ENCODE results near the gene ARL4A. TPM values are rescaled to one million over a fixed set of nuclear protein-coding genes. Genes with fewer than 3 reads are reported as not detected.
"Not testable (repeated sequence)": the region's sequence is repeated elsewhere in the genome, so short reads cannot be mapped to it uniquely, and the experiment has no call there.

The ARL4A gene
- total and polyA plus RNA-seq, 10 of the 15 experiments (the other 5 are each of a cell fraction or from before 2014, with no cell fraction given): 0.35 to 4.6 (median 2.7) TPM

DNA sequence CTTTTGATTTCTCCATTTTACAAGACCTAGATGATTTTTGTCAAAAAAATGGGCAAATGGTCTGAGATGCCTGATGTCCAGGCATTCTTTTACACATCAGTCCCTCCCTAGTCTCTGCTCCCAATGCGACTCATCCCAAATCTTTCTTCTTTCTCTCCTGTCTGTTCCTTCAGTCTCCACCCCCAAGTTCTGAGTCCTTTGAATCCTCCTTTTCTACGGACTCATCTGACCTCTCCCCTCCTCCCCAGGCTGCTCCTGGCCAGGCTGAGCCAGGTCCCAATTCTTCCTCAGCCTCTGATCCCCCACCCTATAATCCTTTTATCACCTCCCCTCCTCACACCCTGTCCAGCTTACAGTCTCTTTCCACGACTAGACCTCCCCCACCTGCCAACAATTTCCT, 26.4 kb upstream of the ARL4A start:
- POLR2A ChIA-PET; BruUV-seq (replicated peaks); H3K4me3 ChIP-seq; FAIRE-seq; H2AFZ ChIP-seq (ENCODE audit: control insufficient read depth, low read depth, low read length); H4K20me1 ChIP-seq (ENCODE audit: control insufficient read depth, insufficient read depth); H3K9me3 ChIP-seq (replicated peaks; ENCODE audit: control insufficient read depth, insufficient read depth, low read length); SMC1A ChIA-PET (ENCODE audit: uncharacterized antibody, unreplicated experiment); intact Hi-C loops (cut with micrococcal nuclease; ENCODE audit: unreplicated experiment); H3K4me2 ChIP-seq (ENCODE audit: control insufficient read depth, insufficient read depth); H3K4me1 ChIP-seq (ENCODE audit: control insufficient read depth, insufficient read depth, low read length); H3K27me3 ChIP-seq (replicated peaks in 1 of 2; ENCODE audit: control insufficient read depth in 2 of 2, insufficient read depth in 2 of 2, low read length in 1 of 2); RAD21 ChIA-PET (ENCODE audit: unreplicated experiment); DNase-seq (ENCODE audit: low read depth, low spot score); ATAC-seq; H3K27ac ChIP-seq (ENCODE audit: control insufficient read depth, insufficient read depth); H3K79me2 ChIP-seq (ENCODE audit: control insufficient read depth, insufficient read depth, low read length); in situ Hi-C loops (cut with MboI); H3K36me3 ChIP-seq (ENCODE audit: control insufficient read depth in 2 of 2, insufficient read depth in 2 of 2, low read length in 1 of 2); H3K9ac ChIP-seq (ENCODE audit: control insufficient read depth, insufficient read depth, low read length): not testable (repeated sequence)
- WGBS (ENCODE audit: insufficient coverage, insufficient replicate concordance, low lambda C conversion rate, missing lambda C conversion rate): 26% methylated on average over 3 of the region's 3 CpGs
- CTCF ChIA-PET: interaction anchor here (0.8 kb wide), 1 partner anchor 22 kb away, joined by 4 read pairs; no protein-coding TSS in a partner anchor

DNA sequence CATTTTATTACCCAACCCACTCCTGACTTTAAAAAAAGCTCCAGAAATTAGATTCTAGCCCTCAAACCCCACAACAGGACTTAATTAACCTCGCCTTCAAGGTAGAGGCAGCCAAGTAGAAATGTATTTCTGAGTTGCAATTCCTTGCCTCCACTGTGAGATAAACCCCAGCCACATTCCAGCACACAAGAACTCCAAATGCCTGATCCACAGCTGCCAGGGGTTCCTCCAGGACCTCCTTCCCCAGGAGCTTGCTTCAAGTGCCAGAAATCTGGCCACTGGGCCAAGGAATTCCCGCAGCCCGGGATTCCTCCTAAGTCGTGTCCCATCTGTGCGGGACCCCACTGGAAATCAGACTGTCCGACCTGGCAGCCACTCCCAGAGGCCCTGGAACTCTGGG, 25.9 kb upstream of the ARL4A start:
- H3K36me3 ChIP-seq (ENCODE audit: control insufficient read depth in 2 of 2, insufficient read depth in 2 of 2, low read length in 1 of 2): no peaks in the 10 kb centered on the region
- no peak overlapping the region for H3K4me3 ChIP-seq
- CTCF ChIA-PET: interaction anchor here (0.8 kb wide), 1 partner anchor 23 kb away, joined by 4 read pairs; no protein-coding TSS in a partner anchor
- 32% methylated on average over 6 of the region's 6 CpGs for WGBS (ENCODE audit: insufficient coverage, insufficient replicate concordance, low lambda C conversion rate, missing lambda C conversion rate)
- no peaks in the 10 kb centered on the region for H3K4me1 ChIP-seq (ENCODE audit: control insufficient read depth, insufficient read depth, low read length)
- no peak overlapping the region for H3K4me2 ChIP-seq (ENCODE audit: control insufficient read depth, insufficient read depth)
- H3K27me3 ChIP-seq (replicated peaks in 1 of 2; ENCODE audit: control insufficient read depth in 2 of 2, insufficient read depth in 2 of 2, low read length in 1 of 2): no peaks in the 10 kb centered on the region
- no TSS peak for BruUV-seq (replicated peaks)
- no peaks in the 10 kb centered on the region for H3K79me2 ChIP-seq (ENCODE audit: control insufficient read depth, insufficient read depth, low read length)
- ATAC-seq (no peak), FAIRE-seq (no peak), DNase-seq (ENCODE audit: low read depth, low spot score) (no peak)
- POLR2A ChIA-PET: no interaction called here
- intact Hi-C loops (cut with micrococcal nuclease; ENCODE audit: unreplicated experiment) (no loop called here), in situ Hi-C loops (cut with MboI) (no loop called here)
- RAD21 ChIA-PET (ENCODE audit: unreplicated experiment): no interaction called here
- H3K27ac ChIP-seq (ENCODE audit: control insufficient read depth, insufficient read depth): no peak overlapping the region
- SMC1A ChIA-PET (ENCODE audit: uncharacterized antibody, unreplicated experiment): interaction anchor here (0.7 kb wide), 1 partner anchor 27 kb away, joined by 8 read pairs; no protein-coding TSS in a partner anchor
- no peaks in the 10 kb centered on the region for H3K9me3 ChIP-seq (replicated peaks; ENCODE audit: control insufficient read depth, insufficient read depth, low read length)
- H3K9ac ChIP-seq (ENCODE audit: control insufficient read depth, insufficient read depth, low read length): no peak overlapping the region
- H4K20me1 ChIP-seq (ENCODE audit: control insufficient read depth, insufficient read depth): no peaks in the 10 kb centered on the region
- no peak overlapping the region for H2AFZ ChIP-seq (ENCODE audit: control insufficient read depth, low read depth, low read length)
- TF ChIP-seq MTA2 (IDR thresholded peaks at IDR 0.05; ENCODE audit: low read depth) (no peak), TCF7 (IDR thresholded peaks at IDR 0.05; ENCODE audit: borderline replicate concordance) (no peak), ZNF24 (IDR thresholded peaks at IDR 0.05) (no peak), ATF7 (IDR thresholded peaks at IDR 0.05; ENCODE audit: low read depth) (no peak), ETV6 (conservative IDR thresholded peaks at IDR 0.05 in 1 of 2, IDR thresholded peaks at IDR 0.05 in 1 of 2; ENCODE audit: borderline replicate concordance in 1 of 2, low read depth in 1 of 2) (no peak), CHD4 (IDR thresholded peaks at IDR 0.05) (no peak), KAT2A (conservative IDR thresholded peaks at IDR 0.05; ENCODE audit: control insufficient read depth, low read depth, low read length) (no peak), BMI1 (IDR thresholded peaks at IDR 0.05; ENCODE audit: borderline replicate concordance) (no peak), IRF3 (IDR thresholded peaks at IDR 0.05) (no peak), SUPT20H (IDR thresholded peaks at IDR 0.05; ENCODE audit: borderline replicate concordance, control insufficient read depth, low read depth, low read length) (no peak), RCOR1 (conservative IDR thresholded peaks at IDR 0.05; ENCODE audit: low read depth, low read length) (no peak)
- TF ChIP-seq, protein P1, sequence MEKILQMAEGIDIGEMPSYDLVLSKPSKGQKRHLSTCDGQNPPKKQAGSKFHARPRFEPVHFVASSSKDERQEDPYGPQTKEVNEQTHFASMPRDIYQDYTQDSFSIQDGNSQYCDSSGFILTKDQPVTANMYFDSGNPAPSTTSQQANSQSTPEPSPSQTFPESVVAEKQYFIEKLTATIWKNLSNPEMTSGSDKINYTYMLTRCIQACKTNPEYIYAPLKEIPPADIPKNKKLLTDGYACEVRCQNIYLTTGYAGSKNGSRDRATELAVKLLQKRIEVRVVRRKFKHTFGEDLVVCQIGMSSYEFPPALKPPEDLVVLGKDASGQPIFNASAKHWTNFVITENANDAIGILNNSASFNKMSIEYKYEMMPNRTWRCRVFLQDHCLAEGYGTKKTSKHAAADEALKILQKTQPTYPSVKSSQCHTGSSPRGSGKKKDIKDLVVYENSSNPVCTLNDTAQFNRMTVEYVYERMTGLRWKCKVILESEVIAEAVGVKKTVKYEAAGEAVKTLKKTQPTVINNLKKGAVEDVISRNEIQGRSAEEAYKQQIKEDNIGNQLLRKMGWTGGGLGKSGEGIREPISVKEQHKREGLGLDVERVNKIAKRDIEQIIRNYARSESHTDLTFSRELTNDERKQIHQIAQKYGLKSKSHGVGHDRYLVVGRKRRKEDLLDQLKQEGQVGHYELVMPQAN (conservative IDR thresholded peaks at IDR 0.05): no peak
